Transverse colon (tissue), 3 donors: Measurements from ENCODE around the gene FMC1.

Source experiments
- POLR2A ChIP-seq: fragments of 450-650 bp; IDR thresholded peaks from one replicate; pipeline ENCODE4 v1.6.1; 2016; ENCODE audit warnings: antibody characterized with exemption, mild to moderate bottlenecking, moderate library complexity
- TF ChIP-seq, protein P1 (sequence below), 5 experiments: fragments of 200-600 bp in 3 of 5; fragments of 450-650 bp in 2 of 5; sonication (generic) in 3 of 5; IDR thresholded peaks; 1 replicate in 2 of 5; 2 replicates in 3 of 5; pipeline ENCODE4 v1.5.1; 2016 to 2017; ENCODE audit warnings: antibody characterized with exemption in 5 of 5, inconsistent platforms in 3 of 5, mild to moderate bottlenecking in 2 of 5, moderate library complexity in 1 of 5

DNA sequence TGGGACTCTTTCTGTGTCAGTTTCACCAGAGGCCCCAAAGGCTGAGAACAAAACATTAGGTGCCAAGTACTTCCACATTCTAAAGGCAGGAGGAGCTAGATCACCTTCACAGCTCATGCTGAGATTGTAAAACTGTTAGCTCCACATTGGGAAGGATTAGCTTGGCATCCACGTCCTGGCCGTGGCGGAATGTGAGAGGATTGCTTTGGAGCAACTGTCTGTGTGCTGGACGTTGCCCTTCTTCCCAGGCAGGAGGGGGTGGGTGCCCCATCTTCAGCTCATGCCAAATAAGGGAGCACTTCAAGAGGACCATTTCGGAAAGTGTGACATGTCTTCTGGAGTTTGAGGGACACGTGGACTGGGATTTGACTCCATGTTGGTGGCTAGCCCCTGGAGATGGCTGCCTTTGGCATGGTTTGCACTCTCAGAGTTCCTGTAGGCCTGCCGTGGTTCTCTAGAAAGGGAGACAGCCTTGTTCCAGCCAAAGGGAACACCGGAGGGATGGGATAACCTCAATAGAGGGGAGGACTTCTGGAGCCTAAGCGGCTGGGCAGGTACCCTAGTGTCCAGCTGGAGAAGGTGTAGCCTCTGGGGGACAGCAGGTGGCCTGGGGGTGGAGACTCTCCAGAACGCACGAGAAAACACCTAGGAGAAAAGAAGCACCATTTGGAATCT lies 19.9 kb upstream of the FMC1 start:
- TF ChIP-seq, protein P1, sequence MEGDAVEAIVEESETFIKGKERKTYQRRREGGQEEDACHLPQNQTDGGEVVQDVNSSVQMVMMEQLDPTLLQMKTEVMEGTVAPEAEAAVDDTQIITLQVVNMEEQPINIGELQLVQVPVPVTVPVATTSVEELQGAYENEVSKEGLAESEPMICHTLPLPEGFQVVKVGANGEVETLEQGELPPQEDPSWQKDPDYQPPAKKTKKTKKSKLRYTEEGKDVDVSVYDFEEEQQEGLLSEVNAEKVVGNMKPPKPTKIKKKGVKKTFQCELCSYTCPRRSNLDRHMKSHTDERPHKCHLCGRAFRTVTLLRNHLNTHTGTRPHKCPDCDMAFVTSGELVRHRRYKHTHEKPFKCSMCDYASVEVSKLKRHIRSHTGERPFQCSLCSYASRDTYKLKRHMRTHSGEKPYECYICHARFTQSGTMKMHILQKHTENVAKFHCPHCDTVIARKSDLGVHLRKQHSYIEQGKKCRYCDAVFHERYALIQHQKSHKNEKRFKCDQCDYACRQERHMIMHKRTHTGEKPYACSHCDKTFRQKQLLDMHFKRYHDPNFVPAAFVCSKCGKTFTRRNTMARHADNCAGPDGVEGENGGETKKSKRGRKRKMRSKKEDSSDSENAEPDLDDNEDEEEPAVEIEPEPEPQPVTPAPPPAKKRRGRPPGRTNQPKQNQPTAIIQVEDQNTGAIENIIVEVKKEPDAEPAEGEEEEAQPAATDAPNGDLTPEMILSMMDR (IDR thresholded peaks at IDR 0.05): peak in 4 of 5 experiments; percentile 20 to 34 (median 28)
- TF ChIP-seq POLR2A: no peak
